Uterus (tissue), 2 donors: ENCODE data around the gene LBR.

ENCODE experiments used
- CTCF ChIP-seq, 4 experiments: fragments of 200-600 bp in 2 of 4; fragments of 450-650 bp in 2 of 4; sonication (generic) in 2 of 4; IDR thresholded peaks; one replicate each; pipeline ENCODE4 v1.5.1; 2016 to 2019; ENCODE audit warnings: antibody characterized with exemption in 4 of 4, mild to moderate bottlenecking in 2 of 4, moderate library complexity in 1 of 4
- POLR2A ChIP-seq, 2 donors: fragments of 450-650 bp; IDR thresholded peaks; one replicate each; pipeline ENCODE4 v1.6.1; 2016; ENCODE audit warnings: antibody characterized with exemption in 2 of 2, mild to moderate bottlenecking in 1 of 2, moderate library complexity in 1 of 2

- TF ChIP-seq CTCF (IDR thresholded peaks at IDR 0.05) (no peak), POLR2A (IDR thresholded peaks at IDR 0.05) (no peak)
Measured at GRCh38 chr1:225373155-225373554, 54.7 kb downstream of the LBR start.
